GM18873 (cell line): ENCODE measurements around the gene NFYC.
"Not testable (repeated sequence)": the region's sequence is repeated elsewhere in the genome, so short reads cannot be mapped to it uniquely, and the experiment has no call there.

Experiments used
- ATAC-seq: cut with Tn5 transposase; IDR thresholded peaks from one replicate; pipeline ENCODE4 v1.9.1; 2021; ENCODE audit warnings: mild to moderate bottlenecking, moderate library complexity, moderate number of reproducible peaks; ENCODE audit not compliant: unreplicated experiment, low FRiP score

Gene NFYC

DNA sequence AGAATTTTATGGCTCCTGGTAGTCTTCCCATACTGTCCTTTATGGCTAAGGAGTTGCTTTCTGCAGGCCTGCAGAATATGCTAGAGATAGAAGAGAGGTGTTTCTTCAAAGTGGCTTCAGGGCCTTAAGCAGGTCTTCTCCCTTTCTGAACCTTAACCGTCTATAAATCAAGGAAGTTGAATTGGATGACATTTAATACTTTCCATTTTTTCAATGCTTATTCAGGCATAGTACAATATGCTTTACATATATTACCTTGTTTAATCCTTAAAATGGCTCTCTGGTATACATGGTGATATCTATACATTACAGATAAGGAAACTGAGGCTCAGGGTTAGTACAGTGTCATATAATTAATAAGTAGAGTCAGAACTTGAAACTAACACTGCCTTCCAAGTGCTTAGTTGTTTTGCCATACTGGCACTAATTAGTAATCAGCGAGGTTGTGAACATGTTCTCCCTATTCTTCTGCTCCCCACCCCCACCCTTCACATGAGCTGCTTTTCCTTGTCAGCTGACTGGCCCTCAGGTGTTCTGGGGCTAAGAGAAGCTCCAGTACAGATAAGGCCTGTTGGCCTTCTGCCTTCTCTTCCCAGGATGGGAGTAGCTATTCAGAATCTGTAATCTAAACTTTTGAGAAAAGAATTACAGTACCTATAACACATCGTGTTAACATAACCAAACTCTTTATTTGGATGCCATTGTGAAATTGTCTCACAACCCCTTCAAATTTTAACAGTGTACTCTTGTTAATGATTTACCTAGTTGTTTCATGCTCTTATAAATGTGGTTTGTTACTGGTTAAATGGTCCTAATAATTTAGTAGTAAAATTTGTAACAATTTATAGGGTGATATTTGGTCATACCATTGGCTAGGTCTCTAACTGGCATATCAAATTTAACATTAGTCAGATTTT is 13.6 kb downstream of the NFYC start:
- no peak for ATAC-seq

DNA sequence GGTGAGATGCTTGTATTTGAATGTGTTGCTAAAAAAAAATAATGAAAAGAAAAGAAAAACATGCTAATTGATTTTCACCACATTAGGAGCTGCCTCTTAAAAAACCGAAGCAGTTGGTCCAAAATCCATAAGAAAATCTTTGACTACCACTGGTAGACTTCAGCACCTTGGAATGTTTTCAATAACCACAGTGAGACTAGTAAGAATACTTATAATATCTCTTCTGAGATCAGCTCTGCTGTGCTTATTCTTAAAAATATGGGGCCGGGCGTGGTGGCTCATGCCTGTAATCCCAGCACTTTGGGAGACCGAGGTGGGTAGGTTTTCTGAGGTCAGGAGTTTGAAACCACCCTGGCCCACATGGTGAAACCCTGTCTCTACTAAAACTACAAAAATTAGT is 15.1 kb downstream of the NFYC start:
- no peak for ATAC-seq

DNA sequence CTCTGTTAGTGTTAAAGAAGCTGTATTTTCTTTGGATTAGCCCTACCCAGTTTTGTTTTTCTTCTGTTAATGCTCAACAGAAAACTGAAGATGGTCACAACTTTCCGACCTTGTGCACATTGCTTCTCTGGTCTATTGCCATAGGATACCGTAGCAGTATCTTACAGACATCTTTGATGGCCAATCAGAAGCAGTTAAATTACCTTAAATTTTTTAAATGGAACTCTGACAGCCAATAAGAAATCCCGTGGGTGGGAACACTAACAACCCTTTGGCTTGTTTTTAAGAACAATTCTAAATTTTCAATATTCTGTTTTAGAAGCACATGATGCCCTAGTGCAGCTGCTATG is 17.2 kb downstream of the NFYC start:
- ATAC-seq = peak; percentile 50

DNA sequence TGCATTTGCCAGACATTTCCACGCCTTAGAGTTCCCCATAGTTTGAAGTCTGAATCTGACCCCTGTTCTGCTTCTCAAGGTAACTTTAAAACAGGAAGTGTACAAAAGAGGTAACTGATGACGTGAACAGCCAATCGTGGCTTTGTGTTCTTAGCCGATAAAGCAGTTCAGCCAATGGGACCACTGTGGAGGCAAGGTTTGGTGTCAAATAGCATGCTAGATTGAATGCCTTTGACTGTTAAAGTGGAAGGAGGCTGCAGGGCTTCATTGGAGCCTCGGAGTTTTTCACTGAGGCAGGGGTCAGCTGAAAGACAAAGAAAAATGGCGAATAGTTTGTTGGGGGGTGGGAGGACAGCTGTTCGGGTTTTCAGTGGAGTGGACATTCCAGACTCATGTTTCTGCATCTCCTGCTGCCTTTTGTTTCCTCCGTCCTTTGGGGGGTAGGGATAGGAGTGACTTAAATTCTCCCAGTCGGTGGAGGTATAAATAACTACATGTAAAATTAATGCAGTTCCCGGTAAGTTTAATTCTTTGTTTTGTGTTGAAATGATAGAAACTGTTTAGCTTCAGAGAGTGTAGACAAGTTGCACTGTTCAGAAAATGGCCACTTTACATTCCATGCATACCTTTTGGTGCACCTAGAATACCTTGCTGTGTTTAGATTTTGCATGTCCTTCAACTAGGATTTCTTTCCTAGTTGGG is 17.7 kb downstream of the NFYC start:
- ATAC-seq = peak; percentile 76

DNA sequence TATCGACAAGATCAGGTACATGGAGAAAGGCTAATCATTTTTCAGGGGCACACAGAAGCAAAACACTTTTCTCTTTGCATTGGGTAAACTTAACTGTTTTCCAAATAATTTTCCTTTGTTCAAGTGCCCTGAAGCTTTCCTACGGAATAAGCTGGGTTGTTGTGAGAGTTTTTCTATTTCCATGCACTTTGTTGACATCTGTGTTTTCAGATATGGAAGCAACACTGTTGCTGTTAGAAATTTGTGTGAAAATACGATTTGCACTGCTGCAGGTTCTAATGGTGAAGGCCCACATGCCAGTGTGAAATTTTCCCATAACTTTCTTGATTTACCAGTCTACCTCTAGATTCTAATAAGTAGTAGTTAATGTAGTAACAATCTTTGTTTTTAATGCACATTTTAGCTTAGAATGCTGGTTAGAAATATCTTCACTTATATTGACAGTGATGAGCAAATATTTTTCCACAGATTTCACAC is 18.3 kb downstream of the NFYC start:
- ATAC-seq = no peak

DNA sequence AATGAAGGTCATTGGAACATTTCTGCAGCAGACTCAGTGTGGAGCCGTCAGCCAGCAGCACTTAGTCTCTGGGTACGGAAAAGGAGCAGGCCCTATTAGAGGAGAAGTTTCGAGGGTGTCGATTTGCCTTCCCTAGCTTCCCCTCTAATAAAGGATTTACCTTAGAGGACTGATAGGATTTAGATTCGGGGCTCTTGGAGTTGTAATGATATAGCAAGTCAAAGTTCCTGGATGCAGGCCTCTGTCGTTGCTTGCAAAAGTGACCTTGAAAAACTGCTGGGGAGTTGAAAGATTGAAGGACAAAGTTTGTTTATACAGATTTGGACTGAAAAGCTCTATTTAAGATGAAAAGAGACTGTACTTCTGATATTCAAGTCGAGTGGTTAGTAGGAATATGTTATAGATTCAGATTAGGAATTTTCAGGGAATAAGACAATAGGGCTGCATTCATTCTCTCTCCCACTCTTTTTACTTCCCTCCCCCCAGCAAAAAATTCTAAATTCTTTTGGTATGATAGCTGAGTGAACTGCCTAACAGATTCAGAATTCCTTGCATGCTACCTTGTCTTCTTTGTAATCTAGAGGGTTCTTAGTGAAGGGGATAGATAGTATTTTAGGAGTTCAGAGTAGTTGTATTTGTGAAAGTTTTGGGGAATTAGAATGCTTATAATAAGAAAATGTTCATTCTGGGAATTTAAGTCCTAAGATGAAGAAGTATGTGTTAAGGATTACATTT is 19.2 kb downstream of the NFYC start:
- ATAC-seq = no peak

DNA sequence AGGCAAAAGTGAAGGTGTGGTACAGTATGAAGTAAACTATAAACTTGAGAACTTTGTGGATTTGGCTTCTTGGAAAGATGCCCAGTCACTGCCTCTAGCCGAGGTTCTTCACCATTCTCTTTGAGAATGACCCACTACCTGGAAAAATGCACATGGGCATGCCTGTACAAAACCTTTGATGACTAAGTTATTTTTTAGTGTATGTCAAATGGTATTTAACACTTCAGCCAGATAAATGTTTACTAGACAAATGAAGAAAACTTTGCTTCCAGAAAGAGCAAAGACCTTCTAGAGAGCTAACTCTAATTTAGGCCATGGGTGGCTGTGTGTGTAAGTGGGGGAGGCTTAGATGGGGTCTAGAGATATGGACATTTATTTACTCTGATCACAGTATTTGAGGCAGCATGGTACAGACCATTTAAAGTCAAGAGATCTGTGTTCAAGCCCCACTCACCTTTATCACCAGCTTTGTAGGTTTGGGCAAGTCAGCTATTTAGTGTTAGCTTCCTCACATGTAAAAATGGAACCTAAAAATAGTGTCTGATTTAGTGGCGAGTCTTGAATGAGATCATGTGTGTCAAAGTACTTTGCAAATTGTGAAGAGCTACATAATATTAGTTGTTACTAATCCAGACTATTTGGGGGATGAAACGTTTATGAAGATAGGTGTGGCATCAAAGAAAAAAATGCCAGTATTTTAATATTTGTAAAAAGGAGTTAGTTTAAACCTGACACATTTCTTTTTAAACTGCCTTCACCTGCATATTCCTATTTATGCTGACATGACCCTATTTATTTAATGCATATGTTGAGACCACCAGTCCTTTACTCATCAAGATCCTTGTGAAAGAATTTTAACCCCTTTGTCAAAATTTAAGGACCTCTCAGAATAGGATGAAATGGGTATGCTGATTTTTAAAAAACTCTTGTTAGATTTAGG is 20.2 kb downstream of the NFYC start:
- no peak for ATAC-seq

DNA sequence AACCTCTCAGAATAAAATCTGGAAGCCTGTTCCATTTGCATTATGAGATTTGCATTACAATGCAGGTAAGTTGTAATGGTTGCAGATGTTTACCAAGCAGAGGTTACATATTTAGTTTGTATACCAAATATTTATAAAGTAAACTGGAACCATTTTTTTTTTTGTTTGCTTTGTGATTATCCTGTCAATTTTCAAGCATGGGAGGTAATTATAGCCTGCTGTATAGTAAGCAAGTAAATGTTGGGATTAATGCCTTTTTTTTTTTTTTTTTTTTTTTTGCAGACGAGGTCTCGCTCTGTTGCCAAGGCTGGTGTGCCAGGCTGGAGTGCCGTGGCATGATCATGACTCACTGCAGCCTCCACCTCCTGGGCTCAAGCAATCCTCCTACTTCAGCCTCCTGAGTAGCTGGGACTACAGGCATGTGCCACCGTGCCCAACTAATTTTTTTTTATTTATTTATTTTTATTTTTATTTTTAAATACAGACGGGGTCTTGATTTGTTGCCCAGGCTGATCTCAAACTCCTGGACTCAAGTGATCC is 21.0 kb downstream of the NFYC start:
- ATAC-seq = no peak

DNA sequence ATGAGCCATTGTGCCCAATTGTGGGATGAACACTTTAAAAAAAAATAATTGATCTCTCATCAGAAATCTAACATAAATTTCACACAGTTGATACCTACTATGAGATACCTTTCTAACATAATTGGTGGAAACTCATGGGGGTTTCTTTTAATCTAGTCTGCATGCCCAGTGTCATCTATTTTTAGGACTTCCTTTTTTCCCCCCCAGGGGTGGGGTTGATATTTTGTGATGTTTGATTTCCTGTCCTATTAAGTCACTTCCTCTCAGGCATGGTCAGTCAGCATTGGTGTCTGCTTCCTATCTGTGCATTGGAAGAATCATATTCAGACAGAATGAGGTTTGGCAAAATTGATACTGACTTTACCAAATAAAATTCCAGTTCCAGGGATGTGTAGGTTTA is 21.5 kb downstream of the NFYC start:
- no peak for ATAC-seq

DNA sequence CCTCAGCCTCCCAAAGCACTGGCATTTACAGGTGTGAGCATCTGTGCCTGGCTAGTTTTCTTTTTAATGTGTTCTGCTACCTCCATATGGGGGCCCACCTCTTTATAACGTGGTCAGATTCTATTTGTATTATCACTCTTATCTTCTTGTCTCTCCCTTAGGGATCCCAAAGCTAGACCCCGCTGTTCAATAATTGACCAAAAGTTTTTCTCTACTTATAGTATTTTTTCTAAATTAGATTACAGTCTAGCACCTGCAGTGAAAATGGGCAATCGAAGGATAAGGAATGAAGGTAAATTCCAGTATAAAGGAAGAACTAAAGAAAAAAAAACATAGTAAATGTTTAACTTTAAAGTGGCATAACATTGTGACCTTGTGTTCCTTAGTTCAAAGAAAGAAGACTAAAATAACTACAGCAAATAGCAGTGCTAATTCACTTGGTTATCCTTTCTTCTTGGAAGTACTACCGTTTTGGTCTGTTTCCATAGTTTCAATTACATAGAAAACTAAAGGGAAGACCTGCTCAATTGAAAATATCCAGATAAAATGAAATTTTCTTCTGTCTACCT is 24.1 kb downstream of the NFYC start:
- ATAC-seq = no peak

DNA sequence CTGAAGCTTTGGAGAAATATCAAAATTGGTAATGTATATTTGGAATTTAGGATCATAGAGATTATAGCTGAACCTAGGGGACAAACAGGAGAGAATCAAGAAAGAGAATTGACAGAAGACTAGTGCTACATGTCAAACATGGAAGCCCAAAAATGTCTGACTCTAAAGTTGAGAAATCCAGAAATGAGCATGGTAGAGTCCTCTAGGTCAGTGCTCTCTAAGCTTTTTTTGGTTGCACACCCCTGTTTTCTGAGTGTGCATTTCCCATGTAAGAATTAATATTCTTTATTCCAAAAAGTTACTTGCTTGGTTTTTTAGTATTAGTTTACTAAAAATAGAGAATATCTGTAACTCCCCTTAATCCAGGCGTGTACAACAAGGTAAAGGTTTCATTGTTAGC is 25.6 kb downstream of the NFYC start:
- ATAC-seq = no peak

DNA sequence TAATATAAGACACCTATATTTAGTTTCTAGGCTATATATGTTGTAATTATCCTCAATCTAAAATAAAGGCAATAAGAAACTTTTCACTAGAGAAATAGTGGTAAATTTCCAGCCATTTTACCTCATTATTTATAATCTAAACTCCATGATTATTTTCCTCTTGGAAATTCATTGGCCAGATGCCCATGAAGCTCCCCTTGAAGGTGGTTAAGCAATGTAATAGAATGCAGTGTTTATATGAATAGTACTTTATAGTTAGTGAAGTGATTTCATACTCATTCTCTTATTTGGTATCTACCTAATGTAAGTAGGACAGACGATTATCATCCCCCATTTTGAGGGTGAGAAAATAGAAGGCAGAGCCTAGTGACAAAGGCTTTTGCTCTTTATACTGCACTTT is 26.5 kb downstream of the NFYC start:
- ATAC-seq = no peak

DNA sequence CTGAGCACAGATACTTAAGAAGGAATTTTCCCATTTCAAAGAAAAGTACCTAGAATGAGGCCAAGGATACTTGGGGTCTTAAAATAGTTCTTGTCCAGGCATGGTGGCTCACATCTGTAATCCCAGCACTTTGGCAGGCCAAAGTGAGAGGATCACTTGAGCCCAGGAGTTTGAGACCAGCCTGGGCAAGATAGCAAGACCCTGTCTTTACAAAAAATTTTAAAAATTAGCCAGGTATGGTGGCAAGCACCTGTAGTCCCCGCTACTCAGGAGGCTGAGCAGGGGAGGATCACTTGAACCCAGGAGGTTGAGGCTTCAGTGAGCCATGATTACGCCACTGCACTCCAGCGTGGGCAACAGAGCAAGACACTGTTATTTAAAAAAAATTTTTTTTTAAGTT is 29.0 kb downstream of the NFYC start:
- no peak for ATAC-seq

DNA sequence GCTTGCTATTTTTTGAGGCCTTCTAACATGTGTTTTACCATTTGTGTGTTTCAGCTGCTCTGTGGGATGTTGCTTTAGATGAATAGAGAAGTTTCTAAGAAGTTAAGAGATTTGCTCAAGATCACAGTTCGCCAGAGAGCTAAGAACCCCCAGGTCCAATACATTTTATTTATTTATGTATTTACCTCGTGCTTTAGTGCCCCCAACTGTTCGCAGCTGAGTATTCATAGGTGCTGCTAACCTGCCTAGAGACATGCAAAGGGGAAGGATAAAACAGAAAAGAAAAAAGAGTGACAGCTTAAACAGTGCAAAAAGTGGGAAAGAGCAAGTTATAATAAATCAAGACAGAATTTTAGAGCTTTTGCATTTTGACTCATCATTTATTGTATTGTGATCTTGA is 31.1 kb downstream of the NFYC start:
- ATAC-seq = no peak

DNA sequence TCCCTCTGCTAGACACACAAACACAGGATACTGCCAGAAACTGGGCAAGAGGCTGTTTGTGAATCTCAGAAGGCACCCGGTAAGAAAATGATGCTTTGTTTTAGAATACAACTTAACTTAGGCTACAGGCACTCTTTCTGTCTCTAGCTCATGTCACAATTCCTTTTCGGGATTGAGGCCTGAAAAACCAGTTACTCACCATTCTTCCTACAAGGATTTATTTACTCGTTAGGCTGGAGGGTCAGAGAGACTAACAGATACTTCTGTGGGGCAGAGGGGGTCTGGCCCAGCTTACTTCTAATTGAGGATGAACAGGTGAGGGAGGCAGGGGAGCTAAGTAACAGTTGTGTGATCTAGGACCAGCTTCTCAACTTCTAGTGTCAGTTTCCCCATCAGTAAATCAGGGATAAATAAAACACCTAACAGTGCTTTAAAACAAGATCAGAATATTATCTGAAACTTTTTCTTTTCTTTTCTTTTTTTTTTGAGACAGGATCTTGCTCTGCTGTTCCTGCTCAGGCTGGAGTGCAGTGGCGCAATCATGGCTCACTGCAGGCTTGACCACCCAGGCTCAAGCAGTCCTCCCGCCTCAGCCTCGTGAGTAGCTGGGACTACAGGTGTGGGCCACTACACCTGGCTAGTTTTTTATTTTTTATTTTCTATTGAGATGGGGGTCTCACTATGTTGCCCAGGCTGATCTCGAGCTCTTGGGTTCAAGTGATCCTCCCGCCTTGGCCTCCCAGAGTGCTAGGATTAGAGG is 31.9 kb downstream of the NFYC start:
- no peak for ATAC-seq

DNA sequence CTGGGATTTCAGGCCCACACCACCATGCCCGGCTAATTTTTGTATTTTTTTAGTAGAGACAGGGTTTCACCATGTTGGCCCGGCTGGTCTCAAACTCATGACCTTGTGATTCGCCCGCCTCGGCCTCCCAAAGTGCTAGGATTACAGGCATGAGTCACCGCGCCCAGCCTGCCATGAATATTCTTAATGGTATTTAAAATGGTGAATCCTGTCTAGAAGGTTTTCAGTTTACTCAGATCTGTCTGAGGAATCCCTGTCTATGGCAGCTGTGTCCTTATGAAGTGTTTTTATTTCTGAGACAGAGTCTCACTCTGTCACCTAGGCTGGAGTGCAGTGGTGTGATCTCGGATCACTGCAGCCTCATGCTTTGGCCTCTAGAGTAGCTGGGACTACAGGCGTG is 36.2 kb downstream of the NFYC start:
- ATAC-seq = not testable (repeated sequence)

DNA sequence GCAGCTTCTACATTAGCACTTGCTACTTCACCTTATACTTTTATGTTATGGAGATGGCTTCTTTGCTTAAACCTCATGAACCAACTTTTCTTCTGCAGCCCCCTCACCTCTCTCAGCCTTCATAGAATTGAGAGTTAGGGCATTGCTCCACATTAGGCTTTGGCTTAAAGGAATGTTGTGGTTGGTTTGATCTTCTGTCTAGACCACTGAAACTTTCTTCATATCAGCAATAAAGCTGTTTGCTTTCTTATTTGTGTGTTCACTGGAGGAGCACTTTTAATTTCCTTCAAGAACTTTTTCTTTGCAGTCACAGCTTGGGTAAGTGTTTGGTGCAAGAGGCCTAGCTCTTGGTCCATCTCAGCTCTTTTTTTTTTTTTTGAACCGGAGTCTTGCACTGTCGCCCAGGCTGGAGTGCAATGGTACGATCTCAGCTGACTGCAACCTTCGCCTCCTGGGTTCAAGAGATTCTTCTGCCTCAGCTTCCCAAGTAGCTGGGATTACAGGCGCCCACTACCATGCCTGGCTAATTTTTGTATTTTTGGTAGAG is 37.9 kb downstream of the NFYC start:
- not testable (repeated sequence) for ATAC-seq

DNA sequence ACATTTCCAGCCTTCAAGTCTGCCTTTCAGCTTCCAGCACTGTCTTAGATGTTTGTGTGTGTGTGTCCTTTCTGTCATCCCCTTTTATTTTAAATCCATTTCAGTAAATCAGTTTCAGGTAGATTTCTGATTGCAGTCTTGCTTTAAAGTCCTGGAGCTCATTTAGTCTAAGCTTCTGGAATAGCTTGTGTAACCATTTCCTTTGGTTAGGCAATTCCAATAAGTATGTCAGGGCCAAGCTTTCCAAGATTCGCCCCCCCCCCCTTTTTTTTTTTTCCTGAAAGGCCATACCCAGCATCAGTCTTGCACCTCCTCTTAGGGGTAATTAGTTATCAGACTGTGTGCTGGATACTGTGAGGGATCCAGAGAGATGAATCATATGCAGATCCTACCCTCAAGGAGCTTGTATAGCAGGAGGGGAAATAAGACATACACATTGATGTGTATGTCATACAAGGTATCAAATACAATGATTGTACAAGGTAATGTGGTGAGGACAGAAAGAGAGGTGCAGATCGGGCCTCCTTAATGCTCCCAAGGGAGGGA is 41.3 kb downstream of the NFYC start:
- no peak for ATAC-seq
